Urothelium cell line (cell line): ENCODE results near the gene CEACAM20.
A peak's percentile ranks its signal among the peaks of the same experiment; 100 is the strongest.
"Not testable (repeated sequence)": the region's sequence is repeated elsewhere in the genome, so short reads cannot be mapped to it uniquely, and the experiment has no call there.

Experiments
- DNase-seq: peaks from one replicate; pipeline ENCODE4 v3.0.0; 2011; ENCODE audit warnings: low spot score, mixed read lengths
- FAIRE-seq: peaks from 2 replicates; lab custom pipeline; 2011; peaks lifted over from hg19 to GRCh38; lab: Jason Lieb, UNC

CEACAM20 gene

DNA sequence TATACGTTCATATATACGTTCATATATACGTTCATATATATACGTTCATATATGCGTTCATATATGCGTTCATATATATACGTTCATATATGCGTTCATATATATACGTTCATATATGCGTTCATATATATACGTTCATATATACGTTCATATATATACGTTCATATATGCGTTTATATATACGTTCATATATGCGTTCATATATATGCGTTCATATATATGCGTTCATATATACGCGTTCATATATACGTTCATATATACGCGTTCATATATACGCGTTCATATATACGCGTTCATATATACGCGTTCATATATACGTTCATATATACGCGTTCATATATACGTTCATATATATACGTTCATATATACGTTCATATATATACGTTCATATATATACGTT is 21.5 kb upstream of the CEACAM20 start:
- not testable (repeated sequence) for DNase-seq, FAIRE-seq

DNA sequence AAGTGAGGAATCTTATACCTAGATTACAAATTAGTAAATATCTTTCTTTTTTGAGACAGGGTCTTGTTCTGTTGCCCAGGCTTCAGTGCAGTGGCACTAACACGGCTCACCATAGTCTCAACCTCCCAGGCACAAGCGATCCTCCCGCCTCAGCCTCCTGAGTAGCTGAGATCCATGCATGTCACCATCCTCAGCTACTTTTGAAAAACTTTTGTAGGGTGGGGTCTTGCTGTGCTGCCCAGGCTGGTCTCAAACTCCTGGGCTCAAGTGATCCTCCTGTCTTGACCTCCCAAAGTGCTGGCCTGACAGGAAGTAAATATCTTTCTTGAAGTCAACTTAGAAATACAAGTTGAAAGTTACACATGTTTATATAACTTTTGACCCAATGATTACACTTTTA is 20.0 kb upstream of the CEACAM20 start:
- FAIRE-seq, result no peak
- no peak for DNase-seq

DNA sequence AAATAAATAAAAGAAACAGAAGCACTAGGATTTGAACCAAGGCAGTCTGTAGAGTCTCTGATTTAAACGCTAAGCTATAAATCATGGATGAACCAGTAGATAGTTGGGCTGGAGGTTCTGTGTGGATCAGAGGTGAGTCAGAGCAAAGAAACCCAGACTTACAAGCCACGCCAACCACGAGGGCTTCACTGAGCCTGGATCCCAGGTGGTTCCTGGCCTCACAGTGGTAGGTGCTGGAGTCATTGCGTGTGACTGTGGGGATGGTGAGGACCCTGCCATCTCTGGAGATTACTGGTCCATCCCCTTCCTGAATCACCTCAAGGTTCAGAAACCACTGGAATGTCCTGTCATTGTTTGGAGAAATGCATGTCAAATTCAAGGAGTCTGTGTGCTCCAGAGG is 19.3 kb upstream of the CEACAM20 start:
- FAIRE-seq, result peak; percentile 67
- DNase-seq, result peak; percentile 66

DNA sequence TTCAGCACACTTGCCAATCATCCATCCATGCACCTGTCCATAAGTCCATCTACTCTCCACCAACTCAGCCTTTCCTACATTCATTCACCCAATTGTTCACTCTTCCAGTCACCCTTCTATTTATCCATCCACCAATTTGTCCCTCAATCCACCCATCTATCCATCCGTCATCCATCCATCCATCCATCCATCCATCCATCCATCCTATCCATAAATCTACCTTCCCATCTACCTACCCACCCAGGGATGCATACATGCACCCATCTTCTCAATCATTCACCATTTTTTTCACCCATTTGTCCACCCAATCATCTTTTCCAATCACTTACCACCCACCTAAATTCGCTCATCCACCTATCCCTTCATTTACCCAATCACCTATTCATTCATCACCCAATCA is 14.6 kb upstream of the CEACAM20 start:
- DNase-seq (no peak), FAIRE-seq (peak; percentile 27)

DNA sequence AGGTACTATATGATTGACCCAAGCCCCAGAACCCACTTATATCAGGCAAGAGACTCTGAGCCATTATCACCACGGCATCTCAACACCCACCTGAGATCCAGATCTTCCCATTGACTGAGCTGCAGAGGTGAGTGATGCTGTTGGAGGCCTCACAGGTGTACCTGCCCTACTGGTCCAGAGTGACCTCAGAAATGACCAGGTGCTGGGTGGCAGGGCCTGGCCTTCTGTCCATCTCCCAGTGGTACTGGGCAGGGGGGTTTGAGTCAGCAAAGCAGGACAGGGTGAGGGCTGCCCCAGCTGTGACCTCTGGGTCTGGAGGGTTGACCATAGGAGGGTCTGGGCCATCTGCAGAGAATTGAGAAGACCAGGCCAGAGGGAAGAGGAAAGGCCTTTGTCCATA is 13.2 kb upstream of the CEACAM20 start:
- FAIRE-seq (no peak), DNase-seq (no peak)

DNA sequence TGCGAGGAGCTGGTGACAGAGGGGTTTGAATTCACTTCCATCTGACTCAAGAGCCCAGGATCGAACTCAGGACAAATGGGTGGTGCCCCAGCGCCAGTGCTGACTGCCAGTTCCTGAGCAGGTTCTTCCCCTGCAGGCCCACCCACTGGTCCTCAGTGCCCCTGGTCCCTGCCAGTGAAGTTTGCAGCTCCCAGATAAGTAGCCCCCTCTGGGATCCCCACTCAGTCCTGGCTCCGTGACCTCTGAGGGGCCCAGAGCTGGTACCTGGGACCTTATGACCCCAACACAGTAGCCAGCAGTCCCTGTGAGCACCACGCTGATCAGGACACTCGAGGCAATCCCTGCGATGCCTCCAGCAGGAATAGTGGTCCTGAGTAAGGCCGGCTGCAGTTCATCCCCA is 11.3 kb upstream of the CEACAM20 start:
- no peak for FAIRE-seq

DNA sequence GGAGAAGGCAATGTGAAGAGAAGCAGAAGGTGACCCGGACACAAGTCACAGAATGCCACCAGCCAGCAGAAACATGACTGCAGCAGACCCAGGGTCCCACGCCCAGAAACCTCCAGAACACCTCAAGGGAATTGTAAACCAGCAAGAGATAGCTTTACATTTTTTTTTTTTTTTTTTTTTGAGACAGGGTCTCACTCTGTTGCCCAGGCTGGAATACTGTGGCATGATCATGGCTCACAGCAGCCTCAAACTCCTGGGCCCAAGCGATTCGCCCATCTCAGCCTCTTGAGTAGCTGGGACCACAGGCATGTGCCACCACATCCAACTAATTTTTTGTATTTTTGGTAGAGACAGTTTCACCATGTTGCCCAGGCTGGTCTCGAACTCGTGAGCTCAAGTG is 10.5 kb upstream of the CEACAM20 start:
- DNase-seq (no peak), FAIRE-seq (no peak)

More for the DNA sequence above, 11.3 kb upstream of the CEACAM20 start:
- DNase-seq, result no peak

DNA sequence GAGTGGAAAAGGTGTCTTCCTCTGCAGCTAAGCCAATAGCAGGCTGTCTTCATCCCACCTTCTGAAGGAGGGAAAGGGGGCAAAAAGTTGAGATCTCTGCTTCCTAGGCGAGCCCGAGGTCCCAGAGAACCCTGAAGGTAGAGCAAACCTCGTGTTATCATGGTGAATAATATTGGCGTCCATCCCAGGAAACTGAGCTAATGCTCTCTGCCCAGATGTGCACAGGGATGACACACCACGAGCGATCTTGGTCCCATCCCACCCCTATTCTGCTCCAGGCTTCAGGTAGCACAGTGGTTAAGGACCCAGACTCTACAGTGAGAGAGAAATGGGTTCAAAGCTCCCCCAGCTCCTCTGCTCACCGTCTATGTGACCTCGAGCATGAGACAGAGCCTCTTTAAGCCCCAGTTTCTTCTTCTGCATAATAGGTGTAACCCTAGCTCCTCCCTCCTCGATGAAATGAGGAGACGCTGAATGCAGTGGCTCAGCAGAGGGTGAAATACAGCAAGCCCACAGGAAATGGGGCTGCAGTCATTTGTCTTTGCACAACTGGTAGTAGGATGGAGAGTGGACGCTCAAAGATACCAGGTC is 9.9 kb upstream of the CEACAM20 start:
- FAIRE-seq, result no peak
- no peak for DNase-seq

DNA sequence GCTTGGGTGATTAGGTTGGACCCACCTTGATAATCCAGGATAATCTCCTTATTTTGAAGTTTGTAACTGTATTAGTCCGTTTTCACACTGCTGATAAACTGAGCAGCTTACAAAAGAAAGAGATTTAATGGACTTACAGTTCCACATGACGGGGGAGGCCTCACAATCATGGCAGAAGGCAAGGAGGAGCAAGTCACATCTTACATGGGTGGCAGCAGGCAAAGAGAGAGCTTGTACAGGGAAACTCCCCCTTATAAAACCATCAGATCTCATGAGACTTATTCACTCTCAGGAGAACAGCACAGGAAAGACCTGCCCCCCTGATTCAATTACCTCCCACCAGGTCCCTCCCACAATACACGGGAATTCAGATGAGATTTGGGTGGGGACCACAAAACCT is 5.9 kb upstream of the CEACAM20 start:
- not testable (repeated sequence) for FAIRE-seq, DNase-seq

DNA sequence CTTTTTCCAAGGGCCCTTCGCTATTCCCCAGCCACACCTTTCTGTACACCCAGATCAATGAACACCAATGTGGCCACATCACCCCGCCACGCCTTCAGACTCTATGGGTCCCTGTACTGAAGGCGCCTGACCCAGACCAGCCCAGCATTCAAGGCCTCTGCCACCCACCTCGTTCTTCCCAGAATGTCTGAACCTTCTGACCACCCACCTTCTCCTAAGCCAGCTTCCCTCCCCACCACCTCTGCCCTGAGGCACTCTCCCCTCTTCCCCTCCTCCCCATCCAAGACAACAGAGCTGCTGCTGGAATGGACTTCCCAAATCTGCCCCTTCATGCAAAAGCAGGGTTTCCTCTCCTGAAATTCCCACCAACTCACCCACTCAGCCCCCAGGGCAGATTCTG is 3.3 kb upstream of the CEACAM20 start:
- DNase-seq (no peak), FAIRE-seq (no peak)

DNA sequence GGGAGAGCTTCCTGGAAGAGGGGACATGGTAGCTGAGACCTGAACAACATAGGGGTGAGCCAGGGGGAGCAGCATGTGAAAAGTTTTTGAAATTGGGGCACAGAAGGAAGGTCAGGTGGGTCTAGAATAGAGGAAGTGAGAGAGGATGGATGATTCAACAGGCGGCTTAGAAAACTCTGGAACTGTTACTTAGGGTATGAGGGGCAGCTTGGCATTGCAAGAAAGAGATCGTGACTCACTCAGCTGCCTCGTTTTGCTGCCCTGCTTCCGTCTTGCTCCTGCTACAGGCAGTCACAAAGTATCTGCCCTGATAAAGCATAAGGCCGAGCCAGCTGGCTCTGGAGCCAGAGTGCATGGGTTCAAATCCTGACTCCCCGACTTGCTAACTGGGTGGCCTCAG is 1.3 kb upstream of the CEACAM20 start:
- no peak for DNase-seq
- FAIRE-seq, result no peak

DNA sequence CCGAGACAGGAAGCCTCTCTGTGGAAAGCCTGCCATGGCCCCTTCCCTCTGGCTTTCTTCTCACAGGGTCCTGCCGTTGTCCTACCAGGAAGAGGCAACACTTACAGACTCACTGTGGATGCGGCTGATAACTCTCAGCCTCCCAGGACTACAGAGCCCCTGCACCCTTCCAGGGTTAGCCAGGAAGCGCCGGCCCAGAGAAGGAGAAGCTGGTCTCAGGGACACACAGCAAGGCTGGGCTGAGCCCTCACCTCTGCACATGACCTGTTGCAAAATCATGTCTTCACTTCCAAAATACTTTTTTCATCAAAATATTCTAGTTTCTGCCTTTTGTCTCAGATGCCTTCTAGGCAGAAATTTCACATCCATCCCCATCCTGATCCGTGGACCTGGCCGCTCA is 1.9 kb downstream of the CEACAM20 start:
- FAIRE-seq (no peak), DNase-seq (no peak)

DNA sequence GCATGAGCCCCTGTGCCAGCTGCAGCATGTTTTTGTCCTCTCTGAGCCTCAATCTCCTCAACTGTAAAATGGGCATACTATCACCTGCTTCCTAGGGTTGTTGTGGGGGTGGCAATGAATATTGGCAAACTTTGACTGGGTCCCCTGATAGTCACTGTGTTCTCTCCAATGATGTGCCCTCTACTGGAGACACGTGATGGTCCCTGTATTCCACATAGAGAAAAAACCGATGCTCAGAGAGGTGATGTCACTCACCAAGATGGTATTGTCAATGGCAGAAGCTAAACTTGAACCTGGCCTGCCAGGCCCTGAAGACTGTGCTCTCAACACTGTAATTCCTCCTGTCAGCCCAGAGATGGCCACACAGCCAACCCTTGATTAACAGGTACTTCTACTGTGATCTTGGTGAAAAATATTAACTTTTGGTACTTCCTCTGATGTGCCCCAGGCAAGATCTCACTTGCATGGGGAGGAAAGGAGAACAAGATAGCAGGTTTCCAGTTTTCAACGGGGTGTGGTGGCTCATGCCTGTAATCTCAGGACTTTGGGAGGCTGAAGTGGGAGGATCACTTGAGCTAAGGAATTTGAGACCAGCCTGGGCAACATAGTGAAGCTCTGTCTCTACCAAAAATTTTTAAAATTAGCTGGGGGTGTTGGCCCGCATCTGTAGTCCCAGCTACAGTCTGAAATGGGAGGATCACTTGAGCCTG is 3.6 kb downstream of the CEACAM20 start:
- no peak for DNase-seq
- FAIRE-seq, result no peak

DNA sequence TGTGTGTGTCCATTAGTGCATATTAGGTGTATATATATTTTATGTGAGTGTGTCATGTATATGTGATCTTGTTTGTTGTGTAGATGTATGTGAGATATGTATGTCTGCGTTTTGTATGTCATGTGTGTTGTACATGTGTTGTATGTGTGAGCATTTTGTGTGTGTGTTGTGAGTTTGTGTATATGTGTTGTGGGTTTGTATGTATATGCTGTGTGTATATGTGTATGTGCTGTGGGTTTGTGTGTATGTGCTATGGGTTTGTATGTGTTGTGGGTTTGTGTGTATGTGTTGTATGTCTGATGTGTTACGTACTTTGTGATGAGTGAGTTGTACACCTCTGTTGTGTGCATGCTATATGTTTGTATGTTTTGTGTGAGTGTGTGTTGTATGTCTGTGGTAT is 8.1 kb downstream of the CEACAM20 start:
- FAIRE-seq (peak; percentile 98), DNase-seq (no peak)

DNA sequence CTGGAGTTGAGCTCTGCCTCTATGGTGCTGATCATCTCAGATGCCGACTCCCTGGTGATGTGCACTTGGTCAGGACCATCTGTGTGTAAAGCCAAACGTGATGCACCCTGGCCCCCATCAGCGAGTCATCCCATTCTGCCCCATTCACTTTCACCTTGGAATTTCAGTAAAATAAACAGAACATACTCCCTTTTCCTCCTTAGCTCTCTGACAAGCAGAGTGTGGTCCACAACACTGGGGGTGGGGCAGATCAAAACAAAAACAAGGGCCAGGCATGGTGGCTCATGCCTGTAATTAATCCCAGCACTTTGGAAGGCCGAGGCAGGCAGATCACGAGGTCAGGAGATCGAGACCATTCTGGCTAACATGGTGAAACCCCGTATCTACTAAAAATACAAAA is 12.3 kb downstream of the CEACAM20 start:
- FAIRE-seq (no peak), DNase-seq (no peak)

DNA sequence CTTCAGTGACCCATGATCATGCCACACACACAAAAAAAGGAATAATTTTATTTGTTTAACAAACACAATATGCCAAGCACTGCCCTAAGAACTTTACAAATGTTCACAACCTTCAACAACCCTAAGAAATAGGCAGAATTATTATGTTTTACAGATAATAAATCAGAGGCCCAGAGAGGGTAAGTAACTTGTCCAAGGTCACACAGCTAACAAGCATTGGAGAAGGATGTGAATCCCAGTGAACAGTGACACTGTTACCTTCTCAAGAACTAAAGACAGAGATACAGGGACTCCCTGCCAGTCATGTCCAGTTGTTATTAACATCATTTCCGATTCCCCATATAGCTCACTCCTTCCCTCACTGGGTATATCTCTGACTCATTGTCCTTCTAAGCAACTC is 13.6 kb downstream of the CEACAM20 start:
- DNase-seq (no peak), FAIRE-seq (no peak)

DNA sequence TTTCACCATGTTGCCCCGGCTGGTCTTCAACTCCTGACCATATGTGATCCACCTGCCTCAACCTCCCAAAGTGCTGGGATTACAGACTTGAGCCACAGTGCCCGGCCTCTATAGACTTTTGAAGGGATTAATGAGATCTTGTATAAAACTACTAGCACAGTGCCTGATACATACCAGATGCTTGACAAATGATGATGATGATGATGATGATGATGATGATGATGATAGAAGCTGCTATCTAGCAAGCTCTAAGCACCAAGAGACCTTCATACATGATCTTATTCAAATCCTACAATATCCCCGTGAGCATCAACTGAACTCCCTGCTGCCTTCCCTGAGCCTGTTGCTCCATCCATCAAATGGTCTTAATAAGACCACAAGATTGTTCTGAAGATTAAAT is 14.4 kb downstream of the CEACAM20 start:
- FAIRE-seq, result no peak

DNA sequence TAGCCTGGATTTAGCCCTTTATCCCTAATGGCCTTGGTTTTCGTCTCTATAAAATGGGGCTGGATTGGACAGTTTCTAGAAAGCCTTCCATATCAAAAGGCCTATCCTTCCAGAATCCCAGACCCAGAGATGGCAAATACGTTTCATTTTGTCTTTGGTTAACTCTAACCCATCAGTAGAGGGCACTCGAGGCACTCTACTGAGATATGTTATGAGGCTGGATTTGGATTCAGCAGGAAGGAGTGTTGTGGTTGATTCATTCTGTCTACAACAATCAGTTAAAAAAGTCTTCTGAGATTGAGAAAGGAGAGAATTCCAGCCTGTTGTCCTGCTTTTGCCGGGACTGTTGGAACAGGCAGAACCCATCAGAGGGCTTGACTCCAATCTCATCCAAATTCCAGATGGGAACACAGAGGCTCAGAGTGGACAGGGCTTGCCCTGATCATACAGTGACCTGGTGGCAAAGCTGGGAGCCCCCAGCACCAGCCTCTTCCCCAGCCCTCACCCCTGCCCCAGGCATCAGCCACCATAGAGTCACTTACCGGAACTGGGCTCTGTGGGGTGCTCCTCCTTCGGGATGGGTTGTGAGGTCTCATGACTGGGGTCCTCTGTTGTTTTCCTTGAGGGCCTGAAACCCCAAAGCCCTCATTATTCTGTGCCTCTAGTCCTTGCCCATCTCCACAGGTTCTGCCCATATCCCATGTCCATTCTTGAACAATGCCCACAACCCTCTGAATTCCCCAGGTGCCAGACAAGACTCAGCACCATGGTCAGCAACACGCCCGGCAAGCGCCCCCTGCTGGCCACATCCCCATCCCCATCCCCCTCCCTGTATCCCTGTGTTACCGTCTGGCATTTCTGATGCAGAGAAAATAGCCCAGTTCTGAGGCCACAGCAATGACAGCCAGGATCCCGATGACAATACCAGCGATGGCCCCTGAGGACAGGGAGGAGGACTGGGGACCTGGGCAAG is 16.9 kb downstream of the CEACAM20 start:
- peak; percentile 38 for DNase-seq
- FAIRE-seq, result no peak

More for the DNA sequence above, 14.4 kb downstream of the CEACAM20 start:
- DNase-seq, result no peak

DNA sequence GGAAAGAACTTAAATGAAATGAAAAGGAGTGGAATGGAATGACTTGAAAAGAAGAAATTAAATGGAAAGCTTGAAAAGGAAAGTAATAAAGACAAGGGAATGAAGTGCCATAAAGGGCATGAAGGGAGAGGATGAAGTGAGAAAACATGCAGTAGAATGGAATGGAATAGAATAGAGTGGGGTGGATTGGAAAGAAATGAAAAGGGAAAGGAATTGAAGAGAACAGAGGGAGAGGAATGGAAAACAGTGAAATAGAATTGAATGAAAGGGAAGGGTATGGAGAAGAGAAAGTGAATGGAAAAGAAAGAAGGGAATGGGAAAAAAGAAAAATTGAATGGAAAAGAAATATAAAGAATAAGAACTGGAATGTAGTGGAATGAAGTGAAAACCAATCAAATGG is 20.0 kb downstream of the CEACAM20 start:
- FAIRE-seq (no peak), DNase-seq (no peak)

DNA sequence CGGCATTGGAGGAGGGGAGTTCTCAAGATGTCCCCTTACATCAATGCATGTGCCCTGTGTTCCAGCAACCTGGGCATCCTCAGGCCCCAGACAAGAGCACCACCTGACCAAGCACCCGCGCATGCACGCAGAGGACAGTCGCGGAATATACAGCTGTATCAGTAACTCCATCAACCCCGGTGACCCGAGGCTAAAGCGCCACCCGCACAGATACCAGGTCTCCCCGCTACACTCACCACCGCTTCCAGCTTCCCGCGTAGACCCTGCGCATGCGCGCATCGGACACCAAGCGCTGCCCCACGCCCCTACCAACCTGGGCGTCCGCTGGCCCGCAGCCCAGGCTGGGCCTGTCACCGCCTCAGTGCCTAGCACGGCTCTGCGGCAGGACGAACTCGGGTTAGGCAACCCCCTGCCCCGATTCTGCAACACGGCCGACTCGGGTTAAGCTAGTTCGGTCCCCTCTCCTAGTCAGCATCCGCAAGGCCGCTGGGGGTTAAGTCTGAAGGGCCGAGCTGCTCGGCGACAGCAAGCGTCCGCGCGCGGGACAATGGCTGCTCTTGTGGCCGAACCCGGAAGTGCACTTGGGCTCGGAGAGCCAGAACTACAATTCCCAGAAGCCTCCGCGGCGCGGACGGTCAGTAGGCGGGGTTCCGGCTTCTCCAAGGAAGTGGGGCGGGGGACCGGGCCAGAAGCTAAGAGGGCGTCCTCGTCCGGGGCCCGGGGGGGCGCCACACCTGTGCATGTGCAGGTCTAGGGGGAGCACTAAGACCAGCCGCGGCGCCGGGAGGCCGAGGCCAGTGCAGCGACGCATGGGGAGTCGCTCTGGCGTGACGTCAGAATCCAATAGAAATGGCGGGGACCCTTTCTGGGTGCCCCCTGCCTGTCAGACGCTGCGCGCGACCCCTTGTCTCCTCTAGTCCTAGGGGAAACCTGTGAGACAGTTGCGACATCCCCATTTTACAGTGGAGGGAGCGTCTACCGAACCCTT is 29.2 kb downstream of the CEACAM20 start, which contains the start of gene ZNF180:
ZNF180 (minus strand) TSS at position 561 of the 988 bp plus-strand sequence. CDS start 3,188 bp downstream, outside the sequence.
- FAIRE-seq (peak; percentile 86), DNase-seq (peak; percentile 96)
